DND-41 (cell line): Measurements from ENCODE around the gene GPR149.

Source experiments
- ATAC-seq: fragments of 200-7000 bp; cut with Tn5 transposase; 3 replicates; pipeline ENCODE4 v1.9.1; 2021; ENCODE audit warnings: low read depth; ENCODE audit not compliant: insufficient read depth
- DNase-seq: peaks from one replicate; pipeline ENCODE4 v3.0.0-alpha.2; 2020
- H2AFZ ChIP-seq: 2 replicates; pipeline ENCODE4 v1.6.0; 2012; ENCODE audit warnings: low read depth, low read length
- H3K27ac ChIP-seq: 2 replicates; pipeline ENCODE4 v1.5.1; 2012; ENCODE audit warnings: low read length, inconsistent platforms
- H3K27me3 ChIP-seq: fragments of 200-600 bp; sonication (generic); 2 replicates; pipeline ENCODE4 v1.6.0; 2012; ENCODE audit warnings: low read length, mild to moderate bottlenecking, inconsistent platforms; ENCODE audit not compliant: insufficient read depth, poor library complexity
- H3K36me3 ChIP-seq: 2 replicates; pipeline ENCODE4 v1.5.1; 2012; ENCODE audit warnings: low read length, inconsistent platforms; ENCODE audit not compliant: insufficient read depth
- H3K4me1 ChIP-seq: 2 replicates; pipeline ENCODE4 v1.5.1; 2012; ENCODE audit warnings: mild to moderate bottlenecking, low read length; ENCODE audit not compliant: insufficient read depth
- H3K4me2 ChIP-seq: 2 replicates; pipeline ENCODE4 v1.6.0; 2012; ENCODE audit warnings: mild to moderate bottlenecking, moderate library complexity, low read length, inconsistent platforms; ENCODE audit not compliant: insufficient read depth
- H3K4me3 ChIP-seq, 2 experiments: fragments of 200-600 bp in 1 of 2; shearing (Covaris generic) in 1 of 2; 2 replicates each; pipeline ENCODE4 v1.5.1; 2012 to 2016; ENCODE audit warnings: inconsistent platforms in 2 of 2, low read length in 2 of 2, mild to moderate bottlenecking in 2 of 2, low read depth in 1 of 2, moderate library complexity in 1 of 2
- H3K79me2 ChIP-seq: 2 replicates; pipeline ENCODE4 v1.6.0; 2012; ENCODE audit warnings: low read length, inconsistent platforms; ENCODE audit not compliant: insufficient read depth
- H3K9ac ChIP-seq: 2 replicates; pipeline ENCODE4 v1.6.0; 2012; ENCODE audit warnings: low read depth, mild to moderate bottlenecking, inconsistent platforms, low read length, moderate library complexity
- H3K9me3 ChIP-seq: 2 replicates; pipeline ENCODE4 v1.5.1; 2012; ENCODE audit warnings: low read length, moderate library complexity, mild to moderate bottlenecking, inconsistent platforms; ENCODE audit not compliant: insufficient read depth, severe bottlenecking
- H4K20me1 ChIP-seq: 2 replicates; pipeline ENCODE4 v1.6.0; 2012; ENCODE audit warnings: low read length; ENCODE audit not compliant: insufficient read depth
- EZH2 ChIP-seq: IDR thresholded peaks from 3 replicates; pipeline ENCODE4 v1.6.1; 2012; ENCODE audit warnings: borderline replicate concordance, low read depth, mild to moderate bottlenecking, moderate library complexity, low read length, inconsistent platforms; ENCODE audit not compliant: severe bottlenecking
- TF ChIP-seq, protein P1 (sequence below): IDR thresholded peaks from 2 replicates; pipeline ENCODE4 v1.5.1; 2012; ENCODE audit warnings: borderline replicate concordance, low read length, moderate library complexity, mild to moderate bottlenecking; ENCODE audit not compliant: poor library complexity, severe bottlenecking; ENCODE audit errors: extremely low read depth

The GPR149 gene

DNA sequence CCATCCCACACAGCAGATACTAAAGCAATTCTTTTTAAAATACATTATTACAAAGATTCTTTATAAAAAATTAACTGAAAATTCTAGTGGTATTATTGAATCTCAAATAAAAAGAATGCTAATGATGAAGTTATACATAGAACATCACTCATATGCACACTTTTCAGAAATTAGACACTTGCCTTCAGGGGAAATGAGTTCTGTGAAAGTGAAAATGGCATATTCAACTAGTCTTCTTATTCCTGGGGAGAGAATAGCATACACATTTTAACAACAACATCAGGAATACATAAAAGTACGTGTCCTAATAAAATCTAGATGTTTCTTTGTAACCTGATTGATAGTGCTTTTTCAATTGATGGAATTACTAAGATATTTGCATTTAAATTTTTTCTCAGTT lies 68.9 kb downstream of the GPR149 start:
- H3K9ac ChIP-seq: no peak overlapping the region
- DNase-seq (no peak), ATAC-seq (no peak)
- TF ChIP-seq, protein P1, sequence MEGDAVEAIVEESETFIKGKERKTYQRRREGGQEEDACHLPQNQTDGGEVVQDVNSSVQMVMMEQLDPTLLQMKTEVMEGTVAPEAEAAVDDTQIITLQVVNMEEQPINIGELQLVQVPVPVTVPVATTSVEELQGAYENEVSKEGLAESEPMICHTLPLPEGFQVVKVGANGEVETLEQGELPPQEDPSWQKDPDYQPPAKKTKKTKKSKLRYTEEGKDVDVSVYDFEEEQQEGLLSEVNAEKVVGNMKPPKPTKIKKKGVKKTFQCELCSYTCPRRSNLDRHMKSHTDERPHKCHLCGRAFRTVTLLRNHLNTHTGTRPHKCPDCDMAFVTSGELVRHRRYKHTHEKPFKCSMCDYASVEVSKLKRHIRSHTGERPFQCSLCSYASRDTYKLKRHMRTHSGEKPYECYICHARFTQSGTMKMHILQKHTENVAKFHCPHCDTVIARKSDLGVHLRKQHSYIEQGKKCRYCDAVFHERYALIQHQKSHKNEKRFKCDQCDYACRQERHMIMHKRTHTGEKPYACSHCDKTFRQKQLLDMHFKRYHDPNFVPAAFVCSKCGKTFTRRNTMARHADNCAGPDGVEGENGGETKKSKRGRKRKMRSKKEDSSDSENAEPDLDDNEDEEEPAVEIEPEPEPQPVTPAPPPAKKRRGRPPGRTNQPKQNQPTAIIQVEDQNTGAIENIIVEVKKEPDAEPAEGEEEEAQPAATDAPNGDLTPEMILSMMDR: no peak
- no peaks in the 10 kb centered on the region for H3K27me3 ChIP-seq
- no peak overlapping the region for H3K27ac ChIP-seq
- no peak overlapping the region for H3K4me2 ChIP-seq
- H3K36me3 ChIP-seq: no peaks in the 10 kb centered on the region
- H4K20me1 ChIP-seq: no peaks in the 10 kb centered on the region
- H3K79me2 ChIP-seq: no peaks in the 10 kb centered on the region
- H3K4me3 ChIP-seq: no peak overlapping the region
- peaks cover 4% of the 10 kb centered on the region for H3K9me3 ChIP-seq
- H2AFZ ChIP-seq: no peak overlapping the region
- H3K4me1 ChIP-seq: no peaks in the 10 kb centered on the region

DNA sequence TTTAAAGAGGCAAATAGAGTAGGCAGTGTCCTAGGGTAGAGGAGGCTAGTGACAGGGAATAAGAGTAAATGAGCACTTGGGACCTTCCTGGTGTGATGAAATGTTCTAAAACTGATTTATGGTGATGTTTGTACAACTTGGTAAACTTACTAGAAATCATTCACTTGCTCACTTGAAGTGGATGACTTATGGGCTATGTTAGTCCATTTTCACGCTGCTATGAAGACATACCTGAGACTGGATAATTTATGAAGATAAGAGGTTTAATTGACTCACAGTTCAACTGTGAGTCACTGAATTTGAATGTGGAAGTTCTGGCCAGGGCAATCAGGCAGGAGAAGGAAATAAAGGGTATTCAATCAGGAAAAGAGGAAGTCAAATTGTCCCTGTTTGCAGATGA lies 74.0 kb downstream of the GPR149 start:
- Histone ChIP-seq H3K27me3 (no peaks in the 10 kb centered on the region), H2AFZ (no peak overlapping the region), H3K9ac (no peak overlapping the region), H3K4me3 (no peak overlapping the region), H3K4me1 (no peaks in the 10 kb centered on the region), H3K36me3 (no peaks in the 10 kb centered on the region), H3K4me2 (no peak overlapping the region), H3K9me3 (no peaks in the 10 kb centered on the region), H3K27ac (no peak overlapping the region), H4K20me1 (no peaks in the 10 kb centered on the region), H3K79me2 (no peaks in the 10 kb centered on the region)
- no peak for DNase-seq
- TF ChIP-seq EZH2: no peak
- TF ChIP-seq, protein P1: no peak
- no peak for ATAC-seq

DNA sequence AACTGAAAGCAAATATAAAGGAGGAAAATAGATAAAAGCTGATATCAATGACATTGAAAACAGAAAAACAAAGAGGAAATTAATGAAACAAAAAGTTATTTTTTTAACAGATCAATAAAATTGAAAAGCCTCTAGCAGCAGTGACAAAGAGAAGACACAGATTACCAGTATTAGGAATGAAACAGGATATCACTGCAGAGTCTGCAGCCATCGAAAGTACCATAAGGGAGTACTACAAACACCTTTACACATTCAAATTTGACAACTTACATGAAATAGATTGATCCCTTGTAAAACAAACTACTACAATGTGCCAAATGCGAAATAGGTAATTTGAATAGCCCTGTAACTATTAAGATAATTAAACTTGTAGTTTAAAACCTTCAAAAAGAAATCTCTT lies 80.8 kb downstream of the GPR149 start:
- Histone ChIP-seq H3K36me3 (no peaks in the 10 kb centered on the region), H4K20me1 (no peaks in the 10 kb centered on the region), H3K27me3 (peaks cover 6% of the 10 kb centered on the region), H3K4me2 (no peak overlapping the region), H3K9me3 (no peaks in the 10 kb centered on the region), H3K4me1 (no peaks in the 10 kb centered on the region), H3K79me2 (no peaks in the 10 kb centered on the region), H2AFZ (no peak overlapping the region), H3K4me3 (no peak overlapping the region), H3K27ac (no peak overlapping the region), H3K9ac (no peak overlapping the region)
- DNase-seq (no peak), ATAC-seq (no peak)
- TF ChIP-seq, protein P1: no peak
- TF ChIP-seq EZH2: no peak

DNA sequence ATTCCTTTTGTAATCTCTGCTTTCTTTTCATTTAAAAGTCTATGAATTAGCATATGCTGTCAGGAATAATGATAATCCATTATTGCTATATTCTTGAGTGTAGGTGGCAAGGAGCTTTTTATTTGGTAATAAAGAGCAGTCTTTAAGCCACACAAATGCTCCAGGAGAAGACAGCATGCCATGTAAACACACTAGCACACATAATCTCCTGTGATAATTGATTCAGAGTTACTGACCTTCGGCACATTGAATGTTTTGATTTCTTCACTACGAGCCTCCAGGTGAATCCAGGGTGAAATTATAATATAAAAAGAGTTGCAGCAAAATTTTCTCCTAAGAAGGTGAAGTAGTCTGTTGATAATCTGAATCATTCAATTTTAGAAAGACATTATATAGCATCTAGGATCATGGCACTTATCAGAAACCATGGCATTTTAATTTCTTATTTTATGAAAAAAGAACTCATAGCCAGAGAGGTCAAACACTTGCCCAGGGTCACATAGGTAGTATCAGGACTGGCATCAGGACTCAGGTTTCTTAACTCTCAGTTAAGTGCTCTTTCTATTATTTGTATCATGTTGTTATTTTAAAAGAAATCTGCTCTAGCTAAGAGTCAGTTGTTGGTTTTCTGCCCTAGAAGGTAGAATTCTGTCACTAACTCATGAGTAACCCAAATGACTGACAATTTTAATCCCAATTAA lies 84.4 kb downstream of the GPR149 start:
- Histone ChIP-seq H3K9ac (no peak overlapping the region), H3K79me2 (no peaks in the 10 kb centered on the region), H4K20me1 (no peaks in the 10 kb centered on the region), H3K4me1 (no peaks in the 10 kb centered on the region), H3K27me3 (peaks cover 6% of the 10 kb centered on the region), H3K4me2 (no peak overlapping the region), H3K36me3 (no peaks in the 10 kb centered on the region), H3K27ac (no peak overlapping the region), H2AFZ (no peak overlapping the region), H3K4me3 (no peak overlapping the region), H3K9me3 (no peaks in the 10 kb centered on the region)
- TF ChIP-seq EZH2: no peak
- TF ChIP-seq, protein P1: no peak
- ATAC-seq (no peak), DNase-seq (no peak)
